NOMO-1 treated with dmso at 0.1 percent for 144 hours (cell line): ENCODE results near the gene NBPF14.
"Not testable (repeated sequence)": the region's sequence is repeated elsewhere in the genome, so short reads cannot be mapped to it uniquely, and the experiment has no call there.

ENCODE experiments used
- DNase-seq: peaks from one replicate; lab custom pipeline; 2025; ENCODE audit not compliant: unreplicated experiment; lab: John Stamatoyannopoulos, UW

Gene NBPF14, protein sequence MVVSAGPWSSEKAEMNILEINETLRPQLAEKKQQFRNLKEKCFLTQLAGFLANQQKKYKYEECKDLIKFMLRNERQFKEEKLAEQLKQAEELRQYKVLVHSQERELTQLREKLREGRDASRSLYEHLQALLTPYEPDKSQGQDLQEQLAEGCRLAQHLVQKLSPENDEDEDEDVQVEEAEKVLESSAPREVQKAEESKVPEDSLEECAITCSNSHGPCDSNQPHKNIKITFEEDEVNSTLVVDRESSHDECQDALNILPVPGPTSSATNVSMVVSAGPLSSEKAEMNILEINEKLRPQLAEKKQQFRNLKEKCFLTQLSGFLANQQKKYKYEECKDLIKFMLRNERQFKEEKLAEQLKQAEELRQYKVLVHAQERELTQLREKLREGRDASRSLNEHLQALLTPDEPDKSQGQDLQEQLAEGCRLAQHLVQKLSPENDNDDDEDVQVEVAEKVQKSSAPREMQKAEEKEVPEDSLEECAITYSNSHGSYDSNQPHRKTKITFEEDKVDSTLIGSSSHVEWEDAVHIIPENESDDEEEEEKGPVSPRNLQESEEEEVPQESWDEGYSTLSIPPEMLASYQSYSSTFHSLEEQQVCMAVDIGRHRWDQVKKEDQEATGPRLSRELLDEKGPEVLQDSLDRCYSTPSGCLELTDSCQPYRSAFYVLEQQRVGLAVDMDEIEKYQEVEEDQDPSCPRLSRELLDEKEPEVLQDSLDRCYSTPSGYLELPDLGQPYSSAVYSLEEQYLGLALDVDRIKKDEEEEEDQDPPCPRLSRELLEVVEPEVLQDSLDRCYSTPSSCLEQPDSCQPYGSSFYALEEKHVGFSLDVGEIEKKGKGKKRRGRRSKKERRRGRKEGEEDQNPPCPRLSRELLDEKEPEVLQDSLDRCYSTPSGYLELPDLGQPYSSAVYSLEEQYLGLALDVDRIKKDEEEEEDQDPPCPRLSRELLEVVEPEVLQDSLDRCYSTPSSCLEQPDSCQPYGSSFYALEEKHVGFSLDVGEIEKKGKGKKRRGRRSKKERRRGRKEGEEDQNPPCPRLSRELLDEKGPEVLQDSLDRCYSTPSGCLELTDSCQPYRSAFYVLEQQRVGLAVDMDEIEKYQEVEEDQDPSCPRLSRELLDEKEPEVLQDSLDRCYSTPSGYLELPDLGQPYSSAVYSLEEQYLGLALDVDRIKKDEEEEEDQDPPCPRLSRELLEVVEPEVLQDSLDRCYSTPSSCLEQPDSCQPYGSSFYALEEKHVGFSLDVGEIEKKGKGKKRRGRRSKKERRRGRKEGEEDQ (N-terminal part only)

DNA sequence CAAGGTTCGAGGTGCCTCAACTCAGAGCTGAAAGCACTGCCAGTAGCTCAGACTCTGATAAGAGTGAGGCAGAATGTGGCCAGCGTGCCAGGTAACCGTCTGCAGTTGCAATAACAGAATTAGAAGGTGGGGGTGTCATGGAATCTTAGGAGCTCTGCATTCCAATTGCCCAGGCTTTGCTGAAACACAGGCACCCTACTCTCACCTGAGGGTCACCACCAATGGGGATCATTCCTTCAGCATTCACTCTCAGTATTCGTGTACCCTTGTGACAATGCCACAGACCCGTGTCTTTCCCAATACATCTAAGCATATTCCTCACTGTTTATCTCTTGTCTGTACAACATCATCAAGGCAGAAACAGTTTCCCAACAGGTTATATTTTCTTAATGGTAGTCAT lies at the start of gene NBPF14:
Gene NBPF14, minus strand, starts transcription at position 101 of the 400 bp plus-strand sequence. CDS start 294 bp downstream, outside the sequence.
- DNase-seq = not testable (repeated sequence)

DNA sequence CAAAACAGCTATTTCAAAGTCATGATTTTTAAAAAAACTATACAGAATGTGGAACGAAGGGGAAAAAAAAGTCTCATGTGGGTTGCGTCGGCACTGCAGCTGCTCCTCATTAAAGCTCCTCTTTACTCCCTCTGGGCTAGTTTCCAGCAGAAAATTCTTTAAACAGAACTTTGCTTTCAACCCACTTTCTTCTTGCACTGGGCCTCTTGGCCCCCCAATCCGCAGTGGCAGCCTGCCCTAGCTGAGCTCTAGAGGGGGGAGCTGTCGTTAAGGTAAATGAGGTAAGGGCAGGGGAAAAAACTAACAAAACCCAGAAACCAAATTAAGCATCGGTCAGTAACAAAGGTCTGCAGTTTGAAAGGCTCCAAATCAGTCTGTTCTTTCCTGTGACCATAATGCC lies 29.6 kb upstream of the NBPF14 start:
- DNase-seq = not testable (repeated sequence)

- not testable (repeated sequence) for DNase-seq
These were observed 22.4 kb upstream of the NBPF14 start for GRCh38 chr1:148618216-148618615.

DNA sequence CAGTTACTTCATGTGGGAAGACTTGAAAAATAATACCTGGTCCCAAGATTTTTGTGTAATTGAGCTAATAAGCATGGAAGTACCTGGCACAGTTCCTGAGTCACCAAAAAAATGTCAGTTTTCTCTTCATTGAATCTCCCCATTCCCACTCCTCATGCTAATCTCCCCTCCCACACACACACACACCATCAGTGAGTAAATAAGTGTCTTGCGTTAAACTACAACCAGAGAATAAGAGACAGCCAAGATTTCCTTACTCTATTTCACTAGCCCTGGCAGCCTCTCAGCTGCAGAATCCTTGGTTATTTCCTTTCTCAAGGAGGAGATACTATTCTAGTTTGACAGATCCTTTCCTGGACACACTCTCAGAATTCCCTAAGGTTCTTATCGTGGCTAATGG lies 9.5 kb upstream of the NBPF14 start:
- DNase-seq = not testable (repeated sequence)

- DNase-seq = not testable (repeated sequence)
These were observed 451 bp downstream of the NBPF14 start for GRCh38 chr1:148595360-148595759.

GRCh38 chr1:148591098-148591497 lies 4.7 kb downstream of the NBPF14 start:
- not testable (repeated sequence) for DNase-seq

GRCh38 chr1:148532158-148532557 lies 63.7 kb downstream of the NBPF14 start:
- not testable (repeated sequence) for DNase-seq

DNA sequence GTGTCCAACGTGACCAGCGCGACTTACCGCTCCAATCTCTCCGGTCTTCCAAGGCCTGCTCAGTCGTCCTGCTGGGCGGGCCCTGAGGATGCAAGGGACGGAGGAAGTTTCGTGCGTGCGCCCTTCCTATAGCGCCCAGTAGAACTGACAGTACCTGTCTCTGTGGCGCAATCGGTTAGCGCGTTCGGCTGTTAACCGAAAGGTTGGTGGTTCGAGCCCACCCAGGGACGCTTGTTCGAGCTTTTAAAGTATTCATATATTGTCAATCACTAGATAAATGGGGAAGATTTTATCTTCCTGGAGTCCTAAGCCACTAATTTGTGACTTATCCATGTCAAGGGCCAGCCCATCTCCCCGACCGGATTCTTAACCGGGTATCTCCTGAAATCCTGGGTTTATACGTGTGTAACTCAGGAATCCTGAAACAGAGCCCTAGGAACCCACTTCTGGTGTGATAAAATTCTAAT lies 66.7 kb downstream of the NBPF14 start:
- not testable (repeated sequence) for DNase-seq

DNA sequence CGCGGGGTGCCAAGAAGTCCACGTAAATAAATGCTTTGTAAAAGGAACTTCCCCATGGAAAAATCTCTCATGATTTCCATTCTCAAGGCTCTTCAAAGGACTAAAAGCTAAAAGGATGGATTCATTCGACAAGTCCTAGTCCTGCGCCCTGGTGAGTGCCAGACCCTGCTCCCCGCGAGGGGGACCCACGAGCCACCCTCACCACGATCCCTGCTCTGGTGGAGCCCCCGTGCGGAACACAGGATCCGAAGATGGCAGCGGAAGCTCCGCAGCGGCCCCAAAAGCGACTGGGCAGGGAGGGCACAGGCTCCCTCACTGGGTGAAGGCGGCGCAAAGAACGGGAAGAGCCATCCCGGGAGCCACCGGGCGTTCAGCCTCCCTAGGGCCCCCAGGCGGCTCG lies 67.2 kb downstream of the NBPF14 start:
- not testable (repeated sequence) for DNase-seq

DNA sequence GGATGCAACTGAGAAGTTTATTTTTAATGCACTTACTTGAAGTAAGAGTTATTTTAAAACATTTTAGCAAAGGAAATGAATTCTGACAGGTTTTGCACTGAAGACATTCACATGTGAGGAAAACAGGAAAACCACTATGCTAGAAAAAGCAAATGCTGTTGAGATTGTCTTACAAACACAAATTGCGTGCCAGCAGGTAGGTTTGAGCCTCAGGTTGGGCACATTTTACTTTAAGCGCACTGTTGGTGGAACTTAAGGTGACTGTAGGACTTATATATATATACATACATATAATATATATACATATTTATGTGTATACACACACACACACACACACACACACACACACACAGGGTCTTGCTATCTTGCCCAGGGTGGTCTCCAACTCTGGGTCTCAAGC lies 69.2 kb downstream of the NBPF14 start:
- not testable (repeated sequence) for DNase-seq

GRCh38 chr1:148523205-148524144 lies 72.3 kb downstream of the NBPF14 start:
- not testable (repeated sequence) for DNase-seq

DNA sequence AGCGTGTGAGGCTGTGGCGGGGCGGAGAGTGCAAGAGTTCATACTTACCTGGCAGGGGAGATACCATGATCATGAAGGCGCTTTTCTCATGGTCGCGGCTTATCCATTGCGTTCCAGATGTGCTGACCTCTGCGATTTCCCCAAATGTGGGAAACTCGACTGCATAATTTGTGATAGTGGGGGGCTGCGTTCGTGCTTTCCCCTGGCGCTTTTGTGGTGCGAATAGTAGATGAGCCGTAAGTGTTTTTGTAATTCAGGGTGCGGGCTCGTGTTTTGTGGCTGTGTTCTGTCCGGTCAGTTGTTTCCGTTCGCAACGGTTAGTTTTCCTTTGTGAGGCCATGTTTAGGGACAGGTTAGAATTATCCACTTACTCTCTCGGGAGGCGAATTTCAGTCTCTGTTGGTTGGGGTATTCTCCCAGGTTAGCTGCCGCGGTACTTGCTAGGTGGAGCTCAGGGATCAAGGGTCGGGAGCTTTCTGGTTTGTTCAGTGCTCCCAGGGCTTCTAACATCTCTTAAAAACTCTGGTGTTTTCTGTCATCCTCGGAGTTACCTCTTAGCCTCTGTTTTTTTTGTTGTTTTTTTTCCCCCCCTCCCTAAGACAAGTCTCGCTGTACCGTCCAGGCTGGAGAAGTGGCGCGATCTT lies 73.1 kb downstream of the NBPF14 start:
- DNase-seq = peak; percentile 92

- DNase-seq = peak; percentile 87
These were observed 73.7 kb downstream of the NBPF14 start for GRCh38 chr1:148522072-148522471.

GRCh38 chr1:148514310-148514709 lies 81.5 kb downstream of the NBPF14 start:
- not testable (repeated sequence) for DNase-seq

GRCh38 chr1:148512571-148513184 lies 83.1 kb downstream of the NBPF14 start:
- DNase-seq = not testable (repeated sequence)

GRCh38 chr1:148493933-148494332 lies 101.9 kb downstream of the NBPF14 start:
- not testable (repeated sequence) for DNase-seq

DNA sequence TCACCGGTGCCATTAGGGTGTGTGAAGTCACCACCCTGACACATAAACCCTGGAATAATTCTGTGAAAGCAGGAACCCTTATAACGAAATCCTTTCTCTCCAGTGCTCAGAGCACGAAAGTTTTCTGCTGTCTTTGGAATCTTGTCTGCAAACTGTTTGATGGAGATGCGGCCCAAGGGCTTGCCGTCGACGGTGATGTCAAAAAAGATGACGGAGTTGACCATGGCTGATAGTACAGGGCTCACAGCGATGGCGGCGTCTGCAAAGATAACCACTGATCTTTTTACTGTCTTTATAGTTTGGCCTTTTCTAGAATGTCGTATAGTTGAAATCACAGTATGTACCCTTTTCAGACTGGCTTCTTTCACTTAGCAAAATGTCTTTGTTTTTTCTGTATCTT lies 112.8 kb downstream of the NBPF14 start, which contains the start of gene PPIAL4G:
Gene PPIAL4G, minus strand, starts transcription at position 274 of the 400 bp plus-strand sequence. Its CDS starts 50 bp downstream, at position 224.
- DNase-seq = not testable (repeated sequence)
